NCI-H2107 treated with DMSO at 0.1 percent for 48 hours (cell line): Measurements from ENCODE around the gene DUS2.
"Not testable (repeated sequence)": the region's sequence is repeated elsewhere in the genome, so short reads cannot be mapped to it uniquely, and the experiment has no call there.

Source experiments
- DNase-seq: peaks from one replicate; lab custom pipeline; 2025; ENCODE audit not compliant: unreplicated experiment; lab: John Stamatoyannopoulos, UW

Gene DUS2

DNA sequence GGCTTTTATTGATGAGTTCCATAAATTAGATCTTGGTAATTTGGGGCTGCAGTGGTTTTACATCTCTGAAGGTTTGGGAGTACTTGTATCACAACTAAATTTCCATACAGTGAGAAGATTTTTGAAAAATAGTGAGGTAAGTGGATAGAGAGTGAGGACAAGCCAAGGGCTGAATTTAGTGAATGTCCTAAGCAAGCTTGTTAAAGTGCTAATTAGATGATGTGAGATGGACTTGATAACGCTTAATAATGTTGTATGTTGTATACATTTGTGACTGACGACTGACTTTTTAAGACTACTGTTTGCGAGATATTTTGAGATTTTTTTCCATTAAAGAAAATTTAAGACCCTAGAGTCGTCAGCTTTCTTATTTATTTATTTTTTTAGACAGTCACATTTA lies 66.0 kb downstream of the DUS2 start:
- DNase-seq = no peak

- DNase-seq = no peak
Measured at GRCh38 chr16:68090130-68090529, 67.0 kb downstream of the DUS2 start.

DNA sequence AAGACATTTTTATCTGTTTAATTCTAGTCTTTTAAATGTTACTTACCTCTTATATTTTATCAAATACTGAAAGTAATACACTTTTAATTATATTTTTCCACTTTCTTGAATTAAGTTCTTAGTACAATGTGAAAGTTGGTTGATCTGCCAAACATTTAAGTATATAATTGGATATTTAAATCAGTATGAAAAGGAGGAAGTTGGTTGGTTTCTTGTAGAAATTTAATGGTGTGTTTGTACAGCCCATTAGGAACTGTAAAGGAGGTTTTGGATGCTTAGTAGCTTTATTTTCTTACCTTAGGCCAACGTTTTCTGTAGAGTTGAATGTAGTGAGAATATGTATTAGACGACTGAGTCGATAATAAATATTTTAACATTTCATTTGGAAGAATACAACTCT lies 67.4 kb downstream of the DUS2 start:
- no peak for DNase-seq

GRCh38 chr16:68091380-68092261 lies 68.5 kb downstream of the DUS2 start:
- peak; percentile 95 for DNase-seq

- not testable (repeated sequence) for DNase-seq
Measured at GRCh38 chr16:68092275-68092674, 69.2 kb downstream of the DUS2 start.

DNA sequence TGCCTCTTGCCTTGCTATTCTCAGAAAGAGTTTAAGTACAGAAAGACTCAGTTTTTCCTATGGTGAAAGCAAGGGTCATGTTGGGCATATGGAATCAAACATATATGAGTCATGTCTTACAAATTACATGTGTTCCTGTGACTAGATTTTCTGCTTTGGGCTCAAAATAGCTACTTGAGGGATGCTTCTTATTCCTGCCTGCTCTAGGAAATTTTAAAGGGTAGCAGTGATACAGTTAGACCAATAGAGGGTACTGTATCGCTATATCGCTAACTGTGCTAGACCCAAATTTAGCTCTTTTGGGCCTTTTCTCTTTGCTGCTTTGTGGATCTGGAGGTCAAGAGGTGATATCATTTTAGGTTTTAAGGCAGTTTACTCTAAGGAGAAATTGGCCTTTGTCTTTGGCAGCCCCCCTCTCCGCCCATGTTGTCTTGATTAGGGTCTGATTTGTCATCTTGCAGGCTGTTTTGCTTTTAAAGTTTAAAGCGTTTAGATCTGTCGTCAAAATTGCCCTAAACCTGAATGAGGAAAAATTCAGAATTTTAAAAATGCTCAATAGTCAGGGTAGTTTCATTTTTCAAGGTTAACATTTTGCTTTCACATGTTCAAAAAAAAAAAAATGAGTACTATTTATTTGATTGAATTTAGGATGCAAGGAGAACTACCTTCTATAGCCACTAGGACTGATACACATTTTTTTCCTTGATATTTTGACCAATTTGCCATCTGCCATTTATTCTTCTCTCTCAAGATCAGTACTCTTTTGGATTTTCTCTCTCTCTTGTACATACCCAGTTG lies 70.9 kb downstream of the DUS2 start:
- DNase-seq = no peak

DNA sequence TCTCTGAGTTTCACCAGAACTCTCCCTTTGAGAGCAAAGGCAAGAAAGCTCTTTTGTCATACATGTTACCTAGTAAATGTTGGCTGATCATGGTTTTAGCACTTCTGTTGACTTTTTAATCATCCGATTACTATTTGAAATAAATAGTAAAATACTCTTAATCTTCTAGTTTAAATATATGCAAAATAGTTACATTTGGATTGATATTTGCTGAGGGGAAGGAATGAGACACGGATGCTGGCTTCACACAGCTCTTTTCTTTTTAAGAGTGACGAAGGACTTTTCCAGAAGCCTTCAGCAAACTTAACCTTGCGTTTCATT lies 71.5 kb downstream of the DUS2 start:
- no peak for DNase-seq

DNA sequence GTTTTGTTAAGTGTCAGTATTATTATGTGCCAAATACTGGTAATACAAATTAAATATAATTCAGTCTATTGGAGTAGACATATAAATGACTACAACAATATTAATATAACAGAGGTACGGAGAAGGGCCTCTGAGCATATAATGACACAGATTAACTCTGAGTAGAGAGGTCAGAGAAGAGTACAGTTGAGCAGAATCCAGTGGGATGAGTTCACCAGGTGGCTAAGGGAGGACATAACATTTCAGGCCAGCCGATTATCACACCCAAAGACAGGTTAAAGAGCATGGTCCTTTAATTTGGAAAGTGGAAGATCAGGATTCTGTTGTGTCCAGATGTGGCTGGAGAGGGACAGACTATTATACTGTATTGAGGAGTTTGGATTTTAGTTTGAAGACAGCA lies 73.4 kb downstream of the DUS2 start:
- DNase-seq = no peak

- no peak for DNase-seq
Measured at GRCh38 chr16:68097088-68097487, 74.0 kb downstream of the DUS2 start.

DNA sequence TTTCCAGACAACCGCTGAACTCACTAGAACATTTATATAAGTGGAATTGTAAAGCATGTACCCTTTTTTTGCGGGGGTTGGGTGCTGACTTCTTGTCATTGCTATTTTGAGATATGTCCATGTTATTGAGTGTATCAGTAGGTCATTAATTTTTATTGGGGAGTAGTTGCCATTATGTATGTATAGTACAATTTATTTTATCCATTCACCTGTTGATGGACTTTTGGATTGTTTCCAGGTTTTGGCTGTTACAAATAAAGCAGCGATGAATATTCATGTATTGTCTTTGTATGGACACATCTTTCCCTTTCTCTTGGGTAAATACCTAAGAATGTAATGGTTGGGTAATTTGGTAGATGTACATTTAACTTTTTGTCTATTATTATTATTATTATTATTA lies 74.8 kb downstream of the DUS2 start:
- no peak for DNase-seq

GRCh38 chr16:68100488-68100887 lies 77.4 kb downstream of the DUS2 start:
- no peak for DNase-seq

GRCh38 chr16:68105611-68106010 lies 82.5 kb downstream of the DUS2 start:
- no peak for DNase-seq

DNA sequence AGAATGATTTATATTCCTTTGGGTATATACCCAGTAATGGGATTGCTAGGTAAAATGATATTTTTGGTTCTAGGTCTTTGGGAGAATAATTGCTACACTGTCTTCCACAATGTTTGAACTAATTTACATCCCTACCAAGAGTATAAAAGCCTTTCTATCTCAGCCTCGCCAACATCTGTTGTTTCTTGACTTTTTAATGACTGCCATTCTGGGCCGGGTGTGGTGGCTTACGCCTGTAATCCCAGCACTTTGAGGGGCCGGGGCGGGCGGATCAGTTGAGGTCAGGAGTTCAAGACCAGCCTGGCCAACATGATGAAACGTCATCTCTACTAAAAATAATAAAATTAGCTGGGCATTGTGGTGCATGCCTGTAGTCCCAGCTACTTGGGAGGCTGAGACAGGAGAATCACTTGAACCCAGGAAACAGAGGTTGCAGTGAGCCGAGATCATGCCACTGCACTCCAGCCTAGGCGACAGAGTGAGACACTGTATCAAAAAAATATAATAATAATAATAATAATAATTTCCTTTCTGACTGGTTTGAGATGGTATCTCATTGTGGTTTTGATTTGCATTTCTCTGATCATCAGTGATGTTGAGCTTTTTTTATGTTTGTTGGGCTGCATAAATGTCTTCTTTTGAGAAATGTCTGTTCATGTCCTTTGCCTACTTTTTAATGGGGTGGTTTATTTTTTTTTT lies 84.3 kb downstream of the DUS2 start:
- not testable (repeated sequence) for DNase-seq

GRCh38 chr16:68109156-68109555 lies 86.1 kb downstream of the DUS2 start:
- DNase-seq = not testable (repeated sequence)

GRCh38 chr16:68110611-68111010 lies 87.5 kb downstream of the DUS2 start:
- DNase-seq = not testable (repeated sequence)

DNA sequence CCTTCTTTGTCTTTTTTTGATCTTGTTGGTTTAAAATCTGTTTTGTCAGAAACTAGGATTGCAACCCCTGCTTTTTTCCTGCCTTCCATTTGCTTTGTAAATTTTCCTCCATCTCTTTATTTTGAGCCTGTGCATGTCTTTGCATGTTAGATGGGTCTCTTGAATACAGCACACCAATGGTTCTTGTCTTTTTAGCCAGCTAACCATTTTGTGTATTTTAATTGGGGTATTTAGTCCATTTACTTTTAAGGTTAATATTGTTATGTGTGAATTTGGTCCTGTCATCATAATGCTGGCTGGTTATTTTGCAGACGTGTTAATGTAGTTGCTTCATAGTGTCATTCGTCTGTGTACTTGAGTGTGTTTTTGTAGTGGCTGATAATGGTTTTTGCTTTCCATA lies 88.3 kb downstream of the DUS2 start:
- no peak for DNase-seq

GRCh38 chr16:68113059-68113761 lies 90.1 kb downstream of the DUS2 start:
- no peak for DNase-seq

GRCh38 chr16:68113765-68114240 lies 90.7 kb downstream of the DUS2 start:
- DNase-seq = no peak

DNA sequence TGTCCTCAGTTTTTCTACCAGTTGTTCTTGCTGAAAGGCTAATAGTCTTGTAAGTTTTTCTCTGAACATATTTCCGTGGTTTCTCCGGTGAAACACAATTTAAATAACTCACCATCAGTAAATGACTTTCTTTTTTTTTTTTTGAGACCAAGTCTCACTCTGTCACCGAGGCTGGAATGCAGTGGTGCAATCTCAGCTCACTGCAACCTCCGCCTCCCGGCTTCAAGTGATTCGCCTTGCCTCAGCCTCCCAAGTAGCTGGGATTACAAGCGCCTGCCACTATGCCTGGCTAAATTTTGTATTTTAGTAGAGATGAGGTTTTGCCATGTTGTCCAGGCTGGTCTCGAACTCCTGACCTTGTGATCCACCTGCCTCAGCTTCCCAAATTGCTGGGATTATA lies 91.9 kb downstream of the DUS2 start:
- DNase-seq = not testable (repeated sequence)

GRCh38 chr16:68115851-68116250 lies 92.8 kb downstream of the DUS2 start:
- DNase-seq = no peak
